DND-41 (cell line): ENCODE data around the gene GNAI2.

Source experiments
- EZH2 ChIP-seq: IDR thresholded peaks from 3 replicates; pipeline ENCODE4 v1.6.1; 2012; ENCODE audit warnings: borderline replicate concordance, low read depth, mild to moderate bottlenecking, moderate library complexity, low read length, inconsistent platforms; ENCODE audit not compliant: severe bottlenecking
- TF ChIP-seq, protein P1 (sequence below): IDR thresholded peaks from 2 replicates; pipeline ENCODE4 v1.5.1; 2012; ENCODE audit warnings: borderline replicate concordance, low read length, moderate library complexity, mild to moderate bottlenecking; ENCODE audit not compliant: poor library complexity, severe bottlenecking; ENCODE audit errors: extremely low read depth

DNA sequence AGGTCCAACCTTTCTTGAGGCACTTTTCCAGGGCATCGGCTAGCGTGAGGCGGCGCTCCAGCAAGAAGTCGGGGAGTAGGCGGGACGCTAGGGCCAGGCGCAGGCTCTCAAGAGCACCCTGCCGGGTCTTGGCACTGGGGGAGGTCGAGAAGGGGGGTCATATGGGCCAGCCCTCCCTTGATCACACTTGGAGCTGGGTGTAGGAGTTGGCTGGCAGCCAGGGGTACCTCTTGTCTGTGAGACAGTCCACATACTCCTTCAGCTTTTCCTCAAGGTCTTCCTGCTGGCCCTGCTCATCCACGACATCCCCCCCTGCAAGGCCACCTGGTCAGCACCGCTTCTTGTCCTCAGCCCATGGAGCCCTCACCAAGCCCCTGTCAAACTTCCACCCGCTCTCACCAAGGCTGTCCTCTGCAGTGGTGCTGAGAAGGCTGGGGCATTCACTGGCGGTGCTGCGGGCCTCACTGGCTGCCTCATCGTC lies 54.2 kb downstream of the GNAI2 start:
- TF ChIP-seq, protein P1, sequence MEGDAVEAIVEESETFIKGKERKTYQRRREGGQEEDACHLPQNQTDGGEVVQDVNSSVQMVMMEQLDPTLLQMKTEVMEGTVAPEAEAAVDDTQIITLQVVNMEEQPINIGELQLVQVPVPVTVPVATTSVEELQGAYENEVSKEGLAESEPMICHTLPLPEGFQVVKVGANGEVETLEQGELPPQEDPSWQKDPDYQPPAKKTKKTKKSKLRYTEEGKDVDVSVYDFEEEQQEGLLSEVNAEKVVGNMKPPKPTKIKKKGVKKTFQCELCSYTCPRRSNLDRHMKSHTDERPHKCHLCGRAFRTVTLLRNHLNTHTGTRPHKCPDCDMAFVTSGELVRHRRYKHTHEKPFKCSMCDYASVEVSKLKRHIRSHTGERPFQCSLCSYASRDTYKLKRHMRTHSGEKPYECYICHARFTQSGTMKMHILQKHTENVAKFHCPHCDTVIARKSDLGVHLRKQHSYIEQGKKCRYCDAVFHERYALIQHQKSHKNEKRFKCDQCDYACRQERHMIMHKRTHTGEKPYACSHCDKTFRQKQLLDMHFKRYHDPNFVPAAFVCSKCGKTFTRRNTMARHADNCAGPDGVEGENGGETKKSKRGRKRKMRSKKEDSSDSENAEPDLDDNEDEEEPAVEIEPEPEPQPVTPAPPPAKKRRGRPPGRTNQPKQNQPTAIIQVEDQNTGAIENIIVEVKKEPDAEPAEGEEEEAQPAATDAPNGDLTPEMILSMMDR: no peak
- TF ChIP-seq EZH2: no peak
